Activated CD4-positive, alpha-beta T cell treated with anti-CD3 and anti-CD28 coated beads for 36 hours (primary cell): ENCODE measurements around the gene DOP1B. TPM values are rescaled to one million over a fixed set of nuclear protein-coding genes. Genes with fewer than 3 reads are reported as not detected.
"Not testable (repeated sequence)": the region's sequence is repeated elsewhere in the genome, so short reads cannot be mapped to it uniquely, and the experiment has no call there.

Source experiments
- ATAC-seq: fragments of 200-7000 bp; cut with Tn5 transposase; one replicate; pipeline ENCODE4 v1.10.0; 2021; ENCODE audit warnings: mild to moderate bottlenecking, moderate library complexity
- CTCF ChIA-PET: fragments of 350-600 bp; sonication (Branson Sonifier 250); formaldehyde crosslinking; loops from one replicate; lab custom pipeline; 2021; ENCODE audit warnings: antibody characterized with exemption; lab: Charles Lee
- POLR2A ChIA-PET: fragments of 350-600 bp; sonication (Branson Sonifier 250); formaldehyde crosslinking; loops from one replicate; lab custom pipeline; 2021; ENCODE audit warnings: antibody characterized with exemption, inconsistent platforms; lab: Charles Lee
- DNase-seq: peaks from one replicate; pipeline ENCODE4 v3.0.0-alpha.2; 2020
- H3K27ac Mint-ChIP-seq: one replicate; pipeline ENCODE4 v1.8.0; 2021; ENCODE audit warnings: mixed read lengths
- H3K27me3 Mint-ChIP-seq: one replicate; pipeline ENCODE4 v1.8.0; 2021; ENCODE audit warnings: mixed read lengths
- H3K36me3 Mint-ChIP-seq: one replicate; pipeline ENCODE4 v1.8.0; 2021; ENCODE audit warnings: low read depth, mixed read lengths
- H3K4me1 Mint-ChIP-seq: one replicate; pipeline ENCODE4 v1.8.0; 2021; ENCODE audit warnings: mixed read lengths
- H3K4me3 Mint-ChIP-seq: one replicate; pipeline ENCODE4 v1.8.0; 2021; ENCODE audit warnings: mild to moderate bottlenecking, moderate library complexity, mixed read lengths
- H3K9me3 Mint-ChIP-seq: one replicate; pipeline ENCODE4 v1.8.0; 2021; ENCODE audit warnings: low read depth, mixed read lengths
- intact Hi-C, 2 experiments: fragments of 100-400 bp; cut with DNase I in 1 of 2; cut with micrococcal nuclease in 1 of 2; formaldehyde crosslinking; loops; one replicate each; pipeline versions ENCODE4 v1.14.2 to v1.15.1; 2022 to 2024; cut with DNase I, micrococcal nuclease
- total RNA-seq, 2 experiments: library from RNA; stranded (reverse); gene quantifications; one replicate each; pipeline ENCODE4 v1.2.3, GENCODE V29; 2021

The DOP1B gene
- total RNA-seq, 2 experiments from 2014 or later: 15.0 to 19.0 TPM

DNA sequence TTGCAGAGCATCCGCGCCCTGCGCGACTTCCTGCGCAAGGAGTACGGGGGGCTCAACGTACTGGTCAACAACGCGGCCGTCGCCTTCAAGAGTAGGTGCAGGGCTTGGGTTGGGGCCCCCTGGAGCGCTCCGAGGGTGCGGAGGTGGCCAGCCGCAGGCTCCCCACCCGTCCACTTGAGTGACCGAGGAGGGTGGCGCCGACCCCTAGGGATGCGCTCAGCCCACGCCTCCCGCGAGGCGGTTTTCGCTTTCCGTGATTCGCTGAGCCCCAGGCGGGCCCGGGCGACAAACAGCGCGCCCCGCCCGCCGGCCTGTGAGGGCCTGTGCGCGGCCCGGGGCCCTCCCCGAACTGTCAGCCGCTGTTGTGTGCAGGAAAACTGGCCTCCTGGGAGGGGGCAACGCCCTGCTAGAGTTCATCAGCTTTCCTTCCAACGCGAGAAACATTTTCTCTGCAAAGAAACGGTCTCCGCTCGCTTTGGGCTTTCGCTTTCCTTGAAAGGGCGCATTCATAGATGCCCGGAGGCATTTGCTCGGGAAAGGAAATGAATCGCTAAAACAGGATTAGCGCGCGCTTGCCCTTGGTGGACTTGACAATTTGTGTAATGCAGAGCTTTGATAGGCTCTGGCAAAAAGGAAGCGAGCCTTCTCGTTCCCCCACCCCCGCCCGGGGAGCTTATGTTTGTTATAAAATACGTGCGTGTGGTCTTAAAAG lies 21.1 kb upstream of the DOP1B start:
- Mint-ChIP-seq H3K27ac (peak overlapping the region; percentile 78), H3K4me3 (peak overlapping the region; percentile 87), H3K9me3 (no peaks in the 10 kb centered on the region), H3K27me3 (no peaks in the 10 kb centered on the region), H3K4me1 (peaks cover 22% of the 10 kb centered on the region), H3K36me3 (peaks cover 4% of the 10 kb centered on the region)
- ChIA-PET POLR2A (interaction anchor here (0.8 kb wide), 1 partner anchor 174 kb away, joined by 4 read pairs; no protein-coding TSS in a partner anchor), CTCF (interaction anchor here (0.6 to 2.0 kb wide), 7 partner anchors 14 to 195 kb away, joined by 3 to 10 read pairs (median 3); no protein-coding TSS in a partner anchor)
- peak; percentile 73 for ATAC-seq
- intact Hi-C loops: loop anchor here (1.0 to 10.0 kb wide), 4 partner anchors 21 to 1201 kb away; partner anchors contain the start of genes DOP1B (in 2 of the 2), MORC3 (in 1 of the 2) and SETD4 (in 1 of the 2)
- peak; percentile 78 for DNase-seq

DNA sequence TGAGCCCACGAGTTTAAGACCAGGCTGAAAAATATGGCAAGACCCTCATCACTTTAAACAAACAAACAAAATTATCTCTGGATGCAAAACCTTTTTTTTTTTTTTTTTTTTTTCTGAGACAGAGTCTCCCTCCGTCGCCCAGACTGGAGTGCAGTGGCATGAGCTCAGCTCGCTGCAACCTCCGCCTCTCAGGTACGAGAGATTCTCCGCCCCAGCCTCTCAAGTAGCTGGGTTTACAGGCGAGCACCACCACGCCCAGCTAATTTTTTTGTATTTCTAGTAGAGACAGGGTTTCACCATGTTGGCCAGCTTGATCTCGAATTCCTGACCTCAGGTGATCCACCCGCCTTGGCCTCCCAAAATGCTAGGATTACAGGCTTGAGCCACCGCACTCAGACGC lies 16.8 kb upstream of the DOP1B start:
- H3K9me3 Mint-ChIP-seq, H3K4me3 Mint-ChIP-seq, POLR2A ChIA-PET, H3K36me3 Mint-ChIP-seq, ATAC-seq, H3K27me3 Mint-ChIP-seq, H3K27ac Mint-ChIP-seq, DNase-seq: not testable (repeated sequence)
- CTCF ChIA-PET: interaction anchor here (0.6 to 1.7 kb wide), 11 partner anchors 10 to 283 kb away, joined by 3 to 5 read pairs (median 4); no protein-coding TSS in a partner anchor
- peaks cover 18% of the 10 kb centered on the region for H3K4me1 Mint-ChIP-seq
- intact Hi-C loops: loop anchor here (2.0 to 10.0 kb wide), 5 partner anchors 118 to 1205 kb away; partner anchors contain the start of gene CHAF1B (in 1 of the 2)

DNA sequence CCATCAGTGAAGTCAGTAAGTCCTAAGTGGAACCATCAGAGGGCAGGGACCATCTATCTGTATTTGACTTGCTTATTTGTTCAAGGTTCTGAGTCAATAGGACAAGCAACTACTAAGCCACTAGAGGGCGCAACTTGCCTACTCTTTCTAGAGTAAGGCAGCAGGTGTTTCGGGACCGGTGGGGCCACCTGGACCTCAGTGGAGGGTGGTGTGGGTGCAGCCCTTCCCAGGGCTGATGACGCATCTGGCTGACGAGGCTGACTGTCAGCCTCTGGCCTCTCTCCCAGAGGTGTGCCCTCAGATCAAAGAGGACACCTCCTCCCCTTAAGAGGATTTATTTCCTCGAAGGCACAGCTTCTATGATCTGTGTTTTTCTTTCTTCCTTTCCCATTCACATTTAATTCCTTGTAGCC lies 15.1 kb upstream of the DOP1B start:
- peaks cover 14% of the 10 kb centered on the region for H3K36me3 Mint-ChIP-seq
- no peak overlapping the region for H3K4me3 Mint-ChIP-seq
- intact Hi-C loops: loop anchor here (1.0 to 5.0 kb wide), 7 partner anchors 15 to 786 kb away; partner anchors contain the start of genes CHAF1B (in 1 of the 2) and DOP1B (in 1 of the 2)
- POLR2A ChIA-PET: no interaction called here
- DNase-seq: peak; percentile 92
- H3K4me1 Mint-ChIP-seq: peaks cover 25% of the 10 kb centered on the region
- CTCF ChIA-PET: interaction anchor here (0.5 to 1.7 kb wide), 15 partner anchors 8 to 288 kb away, joined by 3 to 8 read pairs (median 3); no protein-coding TSS in a partner anchor
- ATAC-seq: peak; percentile 96
- no peaks in the 10 kb centered on the region for H3K9me3 Mint-ChIP-seq
- H3K27me3 Mint-ChIP-seq: no peaks in the 10 kb centered on the region
- peak overlapping the region; percentile 29 for H3K27ac Mint-ChIP-seq

DNA sequence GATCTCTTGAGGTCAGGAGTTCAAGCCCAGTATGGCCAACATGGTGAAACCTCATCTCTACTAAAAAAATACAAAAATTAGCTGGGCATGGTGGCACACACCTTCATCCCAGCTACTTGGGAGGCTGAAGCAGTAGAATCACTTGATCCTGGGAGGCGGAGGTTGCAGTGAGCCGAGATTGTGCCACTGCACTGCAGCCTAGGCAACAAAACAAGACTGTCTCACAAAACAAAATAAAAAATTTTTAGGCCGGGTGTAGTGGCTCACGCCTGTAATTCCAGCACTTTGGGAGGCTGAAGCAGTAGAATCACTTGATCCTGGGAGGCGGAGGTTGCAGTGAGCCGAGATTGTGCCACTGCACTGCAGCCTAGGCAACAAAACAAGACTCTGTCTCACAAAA lies 12.4 kb upstream of the DOP1B start:
- POLR2A ChIA-PET, DNase-seq, H3K4me3 Mint-ChIP-seq, H3K9me3 Mint-ChIP-seq, H3K27ac Mint-ChIP-seq, ATAC-seq, H3K27me3 Mint-ChIP-seq: not testable (repeated sequence)
- Mint-ChIP-seq H3K36me3 (peaks cover 10% of the 10 kb centered on the region), H3K4me1 (peaks cover 22% of the 10 kb centered on the region)
- CTCF ChIA-PET: interaction anchor here (1.4 kb wide), 1 partner anchor 9 kb away, joined by 3 read pairs; no protein-coding TSS in a partner anchor
- intact Hi-C loops: loop anchor here in 1 of 2 experiments (5.0 kb wide), 3 partner anchors 113 to 783 kb away; partner anchors contain the start of gene CHAF1B

DNA sequence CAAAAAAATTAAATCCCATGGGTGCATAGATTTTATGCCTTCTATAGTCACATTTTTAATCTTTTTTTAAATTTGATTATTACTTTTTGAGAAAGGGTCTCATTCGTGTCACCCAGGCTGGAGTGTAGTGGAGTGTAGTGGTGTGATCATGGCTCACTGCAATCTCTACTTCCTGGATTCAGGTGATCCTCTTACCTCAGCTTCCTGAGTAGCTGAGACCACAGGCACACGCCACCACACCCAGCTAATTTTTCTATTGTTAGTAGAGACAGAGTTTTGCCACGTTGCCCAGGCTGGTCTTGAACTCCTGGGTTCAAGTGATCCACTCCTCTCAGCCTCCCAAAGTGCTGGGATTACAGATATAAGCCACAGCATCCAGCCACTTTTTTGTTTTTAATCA lies 11.4 kb upstream of the DOP1B start:
- no peak for ATAC-seq
- ChIA-PET POLR2A (no interaction called here), CTCF (interaction anchor here (1.4 kb wide), 1 partner anchor 8 kb away, joined by 3 read pairs; no protein-coding TSS in a partner anchor)
- peaks cover 10% of the 10 kb centered on the region for H3K36me3 Mint-ChIP-seq
- no peak overlapping the region for H3K4me3 Mint-ChIP-seq
- H3K4me1 Mint-ChIP-seq: peaks cover 30% of the 10 kb centered on the region
- H3K27ac Mint-ChIP-seq: no peak overlapping the region
- no peaks in the 10 kb centered on the region for H3K27me3 Mint-ChIP-seq
- no peak for DNase-seq
- H3K9me3 Mint-ChIP-seq: no peaks in the 10 kb centered on the region
- intact Hi-C loops: no loop called here

DNA sequence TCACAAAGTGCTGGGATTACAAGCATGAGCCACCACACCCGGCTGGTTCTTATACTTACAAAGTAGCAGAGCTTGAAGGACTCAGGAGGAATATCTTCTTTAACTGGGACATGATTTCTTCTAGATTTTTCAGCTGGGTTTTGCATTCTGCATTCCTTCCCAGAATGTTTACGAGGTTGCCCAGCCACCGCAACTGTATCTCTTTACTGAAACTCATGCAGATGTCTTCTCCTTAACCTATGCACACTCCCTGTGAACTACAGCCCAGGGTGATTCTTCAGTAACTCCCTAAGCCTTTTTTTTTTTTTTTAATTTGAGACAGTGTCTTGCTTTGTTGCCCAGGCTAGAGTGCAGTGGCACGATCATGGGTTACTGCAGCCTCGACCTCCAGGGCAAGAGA lies 8.7 kb upstream of the DOP1B start:
- intact Hi-C loops: no loop called here
- ChIA-PET CTCF (interaction anchor here (1.1 to 1.2 kb wide), 2 partner anchors 63 to 175 kb away, joined by 4 to 7 read pairs; no protein-coding TSS in a partner anchor), POLR2A (no interaction called here)
- Mint-ChIP-seq H3K36me3 (peaks cover 6% of the 10 kb centered on the region), H3K4me1 (peaks cover 24% of the 10 kb centered on the region), H3K27ac (no peak overlapping the region), H3K27me3 (no peaks in the 10 kb centered on the region), H3K9me3 (no peaks in the 10 kb centered on the region), H3K4me3 (no peak overlapping the region)
- ATAC-seq (no peak), DNase-seq (no peak)

DNA sequence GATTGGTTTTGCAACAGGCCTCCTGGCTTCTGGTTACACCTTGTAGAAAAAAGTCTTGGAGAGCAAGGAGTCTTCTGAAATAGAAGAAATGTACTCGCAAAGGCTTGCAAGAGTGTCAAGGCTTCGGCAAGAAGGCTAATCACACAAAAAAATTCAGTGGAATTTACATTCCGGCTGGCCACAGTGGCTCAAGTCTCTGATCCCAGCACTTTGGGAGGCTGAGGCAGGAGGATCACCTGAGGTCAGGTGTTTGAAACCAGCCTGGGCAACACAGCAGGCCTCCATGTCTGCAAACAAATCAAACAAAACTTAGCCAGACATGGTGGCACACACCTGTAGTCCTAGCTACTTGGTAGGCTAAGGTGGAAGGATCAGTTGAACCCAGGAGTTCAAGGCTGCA lies 7.7 kb upstream of the DOP1B start:
- DNase-seq (no peak), ATAC-seq (no peak)
- Mint-ChIP-seq H3K36me3 (peaks cover 6% of the 10 kb centered on the region), H3K9me3 (no peaks in the 10 kb centered on the region), H3K4me1 (peaks cover 30% of the 10 kb centered on the region), H3K27me3 (no peaks in the 10 kb centered on the region), H3K27ac (no peak overlapping the region), H3K4me3 (no peak overlapping the region)
- intact Hi-C loops: no loop called here
- CTCF ChIA-PET: interaction anchor here (0.6 to 1.7 kb wide), 4 partner anchors 8 to 54 kb away, joined by 3 to 4 read pairs (median 4); no protein-coding TSS in a partner anchor
- POLR2A ChIA-PET: no interaction called here

DNA sequence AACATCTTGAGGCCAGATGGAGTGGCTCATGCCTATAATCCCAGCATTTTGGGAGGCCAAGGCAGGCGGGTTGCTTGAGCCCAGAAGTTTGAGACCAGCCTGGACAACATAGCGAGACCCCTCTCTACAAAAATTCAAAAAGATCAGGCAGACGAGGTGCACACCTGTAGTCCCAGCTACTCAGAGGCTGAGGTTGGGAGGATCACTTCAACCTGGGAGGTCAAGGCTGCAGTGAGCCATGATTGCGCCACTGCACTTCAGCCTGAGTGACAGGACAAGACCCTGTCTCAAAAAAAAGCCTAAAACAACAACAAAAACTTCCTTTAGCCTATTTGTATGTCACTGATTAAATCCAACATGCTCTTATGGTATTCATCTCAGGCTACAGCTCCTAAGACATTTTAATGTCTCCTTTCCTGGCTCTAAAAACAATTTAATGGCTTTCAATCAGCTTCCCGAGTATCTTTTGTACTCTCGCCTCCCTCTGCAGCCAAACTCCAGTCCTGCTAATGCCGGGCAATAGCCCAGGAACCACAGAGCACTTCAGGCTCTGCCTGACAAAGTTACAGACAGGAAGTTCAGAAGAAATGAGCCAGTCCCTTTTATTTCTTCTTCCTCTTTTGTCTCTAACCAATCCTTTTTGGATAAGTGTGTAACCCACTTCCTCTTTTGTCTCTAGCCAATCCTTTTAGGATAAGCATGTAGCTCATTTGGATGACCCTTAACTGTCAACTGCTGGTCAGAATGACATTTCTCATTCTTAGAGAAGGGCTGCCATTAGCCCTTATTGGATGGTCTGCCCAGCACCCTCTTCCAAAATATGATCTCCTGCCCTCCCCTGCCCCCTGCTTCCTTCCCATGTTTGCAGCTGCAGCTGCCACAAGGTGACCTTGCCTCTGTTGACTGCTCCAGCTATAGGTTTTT lies 6.6 kb upstream of the DOP1B start:
- Mint-ChIP-seq H3K27me3 (no peaks in the 10 kb centered on the region), H3K9me3 (no peaks in the 10 kb centered on the region), H3K4me1 (peaks cover 31% of the 10 kb centered on the region), H3K27ac (no peak overlapping the region), H3K4me3 (no peak overlapping the region), H3K36me3 (peaks cover 6% of the 10 kb centered on the region)
- ChIA-PET CTCF (interaction anchor here (0.6 to 1.7 kb wide), 11 partner anchors 8 to 180 kb away, joined by 3 to 5 read pairs (median 3); partner anchors contain the start of gene CBR1), POLR2A (no interaction called here)
- peak; percentile 37 for ATAC-seq
- DNase-seq: no peak
- intact Hi-C loops: no loop called here

DNA sequence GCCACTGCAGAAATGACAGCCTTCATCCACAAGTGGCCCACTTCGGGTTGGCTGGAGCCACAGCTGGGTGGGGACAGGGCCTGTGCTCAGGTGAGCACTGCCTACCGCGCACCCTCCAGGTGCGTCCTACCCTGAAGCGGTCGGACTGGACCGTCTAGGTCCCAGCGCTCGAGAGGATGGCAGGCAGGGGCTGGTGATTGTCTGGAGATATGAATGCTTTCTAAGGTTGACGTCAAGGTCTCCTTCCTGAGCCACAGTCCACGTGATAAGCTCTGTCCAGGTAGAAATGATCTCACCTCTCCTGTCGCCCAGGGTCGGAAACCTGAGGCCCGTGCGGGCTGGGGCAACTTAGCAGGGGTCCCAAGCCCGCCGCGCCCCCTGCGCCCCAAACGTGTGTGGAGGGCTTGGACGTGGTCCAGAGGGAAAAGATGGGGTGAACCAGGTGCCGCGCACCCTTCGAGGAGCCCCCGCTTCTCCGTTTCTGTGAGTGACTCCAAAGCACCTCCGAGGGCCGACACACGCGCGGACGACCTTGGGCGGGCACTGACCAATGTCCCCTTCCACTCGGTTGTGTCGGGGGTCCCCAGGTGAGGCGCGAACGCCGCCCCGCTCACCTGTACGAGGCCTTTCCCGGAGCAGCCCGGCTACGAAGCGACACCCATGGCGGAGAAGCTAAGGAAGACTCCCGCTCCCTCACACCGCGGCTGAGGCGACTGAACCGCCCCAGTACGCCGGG lies 853 bp upstream of the DOP1B start:
- Mint-ChIP-seq H3K4me1 (peaks cover 23% of the 10 kb centered on the region), H3K9me3 (no peaks in the 10 kb centered on the region), H3K36me3 (no peaks in the 10 kb centered on the region), H3K27ac (no peak overlapping the region), H3K27me3 (no peaks in the 10 kb centered on the region), H3K4me3 (peak overlapping the region; percentile 77)
- ChIA-PET CTCF (interaction anchor here (0.6 to 1.4 kb wide), 4 partner anchors 15 to 272 kb away, joined by 4 to 7 read pairs (median 4); no protein-coding TSS in a partner anchor), POLR2A (interaction anchor here (0.5 to 1.9 kb wide), 3 partner anchors 22 to 167 kb away, joined by 5 to 9 read pairs (median 5); partner anchors contain the start of gene MORC3)
- ATAC-seq: no peak
- no peak for DNase-seq
- intact Hi-C loops: loop anchor here (1.0 to 5.0 kb wide), 10 partner anchors 14 to 1212 kb away; partner anchors contain the start of genes CBR3 (in 2 of the 2), CHAF1B (in 2 of the 2), MORC3 (in 2 of the 2) and SETD4 (in 2 of the 2)

DNA sequence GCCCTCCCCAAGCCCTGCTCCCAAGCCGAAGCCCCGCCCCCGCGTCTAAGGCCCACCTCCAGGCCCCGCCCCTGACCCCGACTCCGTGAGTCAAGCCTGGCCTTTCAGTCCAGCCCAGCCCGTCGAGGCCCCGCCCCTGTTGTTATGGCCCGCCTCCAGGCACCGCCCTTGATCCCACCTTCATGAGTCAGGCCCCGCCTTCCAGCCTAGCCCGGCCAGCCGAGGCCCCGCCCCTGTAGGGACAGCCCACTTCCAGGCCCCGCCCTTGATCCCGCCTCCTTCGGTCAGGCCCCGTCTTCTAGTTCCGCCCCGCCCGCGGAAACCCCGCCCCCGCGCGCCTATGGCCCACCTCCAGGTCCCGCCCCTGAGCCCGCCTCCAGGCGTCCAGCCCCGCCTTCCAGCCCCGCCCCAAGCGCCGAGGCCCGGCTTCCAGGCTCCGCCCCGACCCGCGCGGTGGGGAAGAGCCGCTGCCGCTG lies 247 bp upstream of the DOP1B start:
- CTCF ChIA-PET: interaction anchor here (1.1 to 1.4 kb wide), 2 partner anchors 16 to 235 kb away, joined by 4 read pairs; no protein-coding TSS in a partner anchor
- peaks cover 23% of the 10 kb centered on the region for H3K4me1 Mint-ChIP-seq
- H3K4me3 Mint-ChIP-seq: peak overlapping the region; percentile 77
- intact Hi-C loops: loop anchor here (1.0 to 5.0 kb wide), 10 partner anchors 15 to 1211 kb away; partner anchors contain the start of genes CBR3 (in 2 of the 2), CHAF1B (in 2 of the 2), MORC3 (in 2 of the 2) and SETD4 (in 2 of the 2)
- H3K27me3 Mint-ChIP-seq: no peaks in the 10 kb centered on the region
- peak; percentile 100 for DNase-seq
- POLR2A ChIA-PET: interaction anchor here (0.5 to 1.9 kb wide), 3 partner anchors 23 to 166 kb away, joined by 5 to 9 read pairs (median 5); partner anchors contain the start of gene MORC3
- H3K27ac Mint-ChIP-seq: no peak overlapping the region
- H3K36me3 Mint-ChIP-seq: no peaks in the 10 kb centered on the region
- no peaks in the 10 kb centered on the region for H3K9me3 Mint-ChIP-seq
- ATAC-seq: peak; percentile 93
